Upper lobe of left lung (tissue), 4 donors: ENCODE measurements around the gene GLMP.

Experiments used
- EP300 ChIP-seq, 4 donors: sonication (generic); formaldehyde crosslinking; IDR thresholded peaks; one replicate each; pipeline ENCODE4 v1.5.1; 2017; ENCODE audit warnings: antibody characterized with exemption in 4 of 4, control low read depth in 2 of 4
- POLR2A ChIP-seq, 4 donors: fragments of 450-650 bp; IDR thresholded peaks; one replicate each; pipeline ENCODE4 v1.5.1; 2016 to 2017; ENCODE audit warnings: antibody characterized with exemption in 4 of 4, mild to moderate bottlenecking in 2 of 4
- POLR2AphosphoS5 ChIP-seq, 2 donors: sonication (generic); formaldehyde crosslinking; IDR thresholded peaks; one replicate each; pipeline ENCODE4 v1.5.1; 2017; ENCODE audit warnings: antibody characterized with exemption in 2 of 2
- TF ChIP-seq, protein P1 (sequence below), 6 experiments: fragments of 450-650 bp in 4 of 6; fragments of 200-600 bp in 2 of 6; sonication (generic) in 2 of 6; IDR thresholded peaks; one replicate each; pipeline ENCODE4 v1.5.1; 2016 to 2019; ENCODE audit warnings: antibody characterized with exemption in 6 of 6

DNA sequence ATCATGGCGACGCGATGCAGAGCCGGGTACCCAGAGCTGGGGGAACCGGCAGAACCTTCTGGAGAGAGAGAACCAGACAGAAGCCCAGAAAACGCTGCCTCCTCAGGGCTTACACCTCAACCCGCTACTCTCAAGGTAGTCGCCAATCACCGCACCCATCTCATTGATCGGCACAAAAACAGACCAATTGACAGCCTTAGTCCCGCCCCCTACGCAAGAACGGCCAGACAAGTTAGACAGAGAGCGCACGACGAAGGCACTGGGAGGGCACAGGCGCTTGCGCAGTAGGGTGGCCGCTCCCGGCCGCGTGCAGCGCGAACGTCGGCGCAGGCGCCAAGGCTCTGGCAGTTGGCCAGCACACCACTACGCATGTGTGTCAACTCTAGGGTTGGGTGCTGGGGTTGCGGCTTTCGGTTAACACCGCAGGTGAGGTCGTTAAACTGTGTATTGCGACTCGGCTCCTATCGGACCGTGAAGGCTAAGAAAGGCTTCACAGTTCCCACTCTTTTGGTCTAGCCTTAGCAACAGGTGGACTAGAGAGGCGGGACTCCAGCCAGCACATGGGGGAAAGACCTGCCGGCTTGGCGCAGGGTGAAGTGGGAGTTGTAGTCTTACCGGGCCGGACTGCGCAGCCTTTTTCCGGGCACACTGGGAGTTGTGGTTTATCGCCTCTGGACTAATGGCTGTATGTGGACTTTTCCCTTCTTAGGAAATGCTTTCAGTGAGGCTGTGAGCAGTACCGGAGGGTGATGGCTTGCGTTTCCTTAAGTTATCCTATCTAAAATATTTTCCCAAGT is 42.9 kb upstream of the GLMP start, which contains the start of the genes CCT3 and TSACC:
- TF ChIP-seq, protein P1, sequence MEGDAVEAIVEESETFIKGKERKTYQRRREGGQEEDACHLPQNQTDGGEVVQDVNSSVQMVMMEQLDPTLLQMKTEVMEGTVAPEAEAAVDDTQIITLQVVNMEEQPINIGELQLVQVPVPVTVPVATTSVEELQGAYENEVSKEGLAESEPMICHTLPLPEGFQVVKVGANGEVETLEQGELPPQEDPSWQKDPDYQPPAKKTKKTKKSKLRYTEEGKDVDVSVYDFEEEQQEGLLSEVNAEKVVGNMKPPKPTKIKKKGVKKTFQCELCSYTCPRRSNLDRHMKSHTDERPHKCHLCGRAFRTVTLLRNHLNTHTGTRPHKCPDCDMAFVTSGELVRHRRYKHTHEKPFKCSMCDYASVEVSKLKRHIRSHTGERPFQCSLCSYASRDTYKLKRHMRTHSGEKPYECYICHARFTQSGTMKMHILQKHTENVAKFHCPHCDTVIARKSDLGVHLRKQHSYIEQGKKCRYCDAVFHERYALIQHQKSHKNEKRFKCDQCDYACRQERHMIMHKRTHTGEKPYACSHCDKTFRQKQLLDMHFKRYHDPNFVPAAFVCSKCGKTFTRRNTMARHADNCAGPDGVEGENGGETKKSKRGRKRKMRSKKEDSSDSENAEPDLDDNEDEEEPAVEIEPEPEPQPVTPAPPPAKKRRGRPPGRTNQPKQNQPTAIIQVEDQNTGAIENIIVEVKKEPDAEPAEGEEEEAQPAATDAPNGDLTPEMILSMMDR (IDR thresholded peaks at IDR 0.05): peak in 2 of 6 experiments; percentile 12 to 37
- TF ChIP-seq POLR2A (IDR thresholded peaks at IDR 0.05) (peak in 2 of 4 donors; percentile 26 to 72), POLR2AphosphoS5 (IDR thresholded peaks at IDR 0.05) (peak; percentile 57 to 72), EP300 (IDR thresholded peaks at IDR 0.05) (no peak)
